BE2C (cell line): ENCODE data around the gene NUAK1.

Experiments
- DNase-seq: peaks from one replicate; pipeline ENCODE4 v3.0.0-alpha.2; 2020
- H3K27me3 ChIP-seq: fragments of 250-450 bp; sonication (Bioruptor Pico); 2 replicates; pipeline ENCODE4 v1.5.1; 2020; ENCODE audit warnings: mild to moderate bottlenecking
- H3K36me3 ChIP-seq: fragments of 250-450 bp; sonication (Bioruptor Pico); 2 replicates; pipeline ENCODE4 v1.5.1; 2020; ENCODE audit warnings: mild to moderate bottlenecking
- H3K4me1 ChIP-seq: fragments of 250-450 bp; sonication (Bioruptor Pico); 2 replicates; pipeline ENCODE4 v1.5.1; 2020
- H3K4me3 ChIP-seq: 2 replicates; pipeline ENCODE4 v1.5.1; 2011; ENCODE audit warnings: low read depth, low read length
- H3K9me3 ChIP-seq: fragments of 250-450 bp; sonication (Bioruptor Pico); 2 replicates; pipeline ENCODE4 v1.5.1; 2020
- TF ChIP-seq, protein P1 (sequence below): IDR thresholded peaks from 2 replicates; pipeline ENCODE4 v1.5.1; 2012; ENCODE audit warnings: mild to moderate bottlenecking, low read depth, low read length

NUAK1 gene

GRCh38 chr12:106125351-106126095, 13.2 kb downstream of the NUAK1 start:
- H3K9me3 ChIP-seq, result no peaks in the 10 kb centered on the region
- no peaks in the 10 kb centered on the region; the same call in 1 of the 2 replicates for H3K27me3 ChIP-seq
- no peak overlapping the region for H3K4me3 ChIP-seq
- TF ChIP-seq, protein P1, sequence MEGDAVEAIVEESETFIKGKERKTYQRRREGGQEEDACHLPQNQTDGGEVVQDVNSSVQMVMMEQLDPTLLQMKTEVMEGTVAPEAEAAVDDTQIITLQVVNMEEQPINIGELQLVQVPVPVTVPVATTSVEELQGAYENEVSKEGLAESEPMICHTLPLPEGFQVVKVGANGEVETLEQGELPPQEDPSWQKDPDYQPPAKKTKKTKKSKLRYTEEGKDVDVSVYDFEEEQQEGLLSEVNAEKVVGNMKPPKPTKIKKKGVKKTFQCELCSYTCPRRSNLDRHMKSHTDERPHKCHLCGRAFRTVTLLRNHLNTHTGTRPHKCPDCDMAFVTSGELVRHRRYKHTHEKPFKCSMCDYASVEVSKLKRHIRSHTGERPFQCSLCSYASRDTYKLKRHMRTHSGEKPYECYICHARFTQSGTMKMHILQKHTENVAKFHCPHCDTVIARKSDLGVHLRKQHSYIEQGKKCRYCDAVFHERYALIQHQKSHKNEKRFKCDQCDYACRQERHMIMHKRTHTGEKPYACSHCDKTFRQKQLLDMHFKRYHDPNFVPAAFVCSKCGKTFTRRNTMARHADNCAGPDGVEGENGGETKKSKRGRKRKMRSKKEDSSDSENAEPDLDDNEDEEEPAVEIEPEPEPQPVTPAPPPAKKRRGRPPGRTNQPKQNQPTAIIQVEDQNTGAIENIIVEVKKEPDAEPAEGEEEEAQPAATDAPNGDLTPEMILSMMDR, result no peak
- no peaks in the 10 kb centered on the region for H3K4me1 ChIP-seq
- DNase-seq, result no peak
- no peaks in the 10 kb centered on the region for H3K36me3 ChIP-seq

DNA sequence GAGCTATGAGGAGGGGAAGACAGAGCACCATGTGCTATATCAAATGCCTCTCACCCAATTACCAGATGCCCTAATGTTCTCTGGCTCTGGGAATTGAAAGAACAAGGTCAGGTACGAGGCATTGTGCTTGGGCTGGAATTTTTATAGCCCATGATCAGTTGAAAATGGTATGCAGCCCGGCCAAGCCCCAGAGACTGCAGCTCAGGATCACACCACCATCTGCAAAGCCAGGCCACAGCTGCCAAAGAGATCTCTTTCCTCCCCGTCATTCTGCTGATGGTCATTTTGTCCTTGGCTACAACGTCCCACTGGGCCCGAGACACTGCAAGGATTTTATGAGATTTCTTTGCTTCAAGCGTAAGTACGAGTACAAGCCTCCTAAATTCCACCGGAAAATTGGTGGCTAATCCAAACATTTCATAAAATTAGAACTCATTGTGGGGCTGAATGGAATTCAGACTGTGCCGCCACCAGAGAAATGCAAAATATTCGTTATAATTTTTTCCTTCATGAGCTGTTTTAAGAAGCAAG, 15.1 kb downstream of the NUAK1 start:
- TF ChIP-seq, protein P1, result no peak
- no peaks in the 10 kb centered on the region for H3K36me3 ChIP-seq
- no peak for DNase-seq
- no peaks in the 10 kb centered on the region for H3K4me1 ChIP-seq
- H3K27me3 ChIP-seq, result no peaks in the 10 kb centered on the region; the same call in 1 of the 2 replicates
- no peak overlapping the region for H3K4me3 ChIP-seq
- no peaks in the 10 kb centered on the region for H3K9me3 ChIP-seq

GRCh38 chr12:106123110-106123509, 15.6 kb downstream of the NUAK1 start:
- H3K27me3 ChIP-seq, result no peaks in the 10 kb centered on the region; the same call in none of the 2 replicates
- H3K9me3 ChIP-seq, result no peaks in the 10 kb centered on the region
- DNase-seq, result no peak
- no peaks in the 10 kb centered on the region for H3K4me1 ChIP-seq
- TF ChIP-seq, protein P1, result no peak
- no peaks in the 10 kb centered on the region for H3K36me3 ChIP-seq
- no peak overlapping the region for H3K4me3 ChIP-seq

GRCh38 chr12:106122004-106122403, 16.8 kb downstream of the NUAK1 start:
- no peak overlapping the region for H3K4me3 ChIP-seq
- H3K36me3 ChIP-seq, result no peaks in the 10 kb centered on the region
- TF ChIP-seq, protein P1, result no peak
- H3K4me1 ChIP-seq, result no peaks in the 10 kb centered on the region
- no peaks in the 10 kb centered on the region for H3K9me3 ChIP-seq
- DNase-seq, result no peak
- no peaks in the 10 kb centered on the region; the same call in none of the 2 replicates for H3K27me3 ChIP-seq

- Histone ChIP-seq H3K4me3 (no peak overlapping the region), H3K4me1 (no peaks in the 10 kb centered on the region), H3K27me3 (no peaks in the 10 kb centered on the region; the same call in none of the 2 replicates), H3K36me3 (no peaks in the 10 kb centered on the region), H3K9me3 (no peaks in the 10 kb centered on the region)
- TF ChIP-seq, protein P1, result no peak
- no peak for DNase-seq
These were observed 18.1 kb downstream of the NUAK1 start for GRCh38 chr12:106120519-106121105.

DNA sequence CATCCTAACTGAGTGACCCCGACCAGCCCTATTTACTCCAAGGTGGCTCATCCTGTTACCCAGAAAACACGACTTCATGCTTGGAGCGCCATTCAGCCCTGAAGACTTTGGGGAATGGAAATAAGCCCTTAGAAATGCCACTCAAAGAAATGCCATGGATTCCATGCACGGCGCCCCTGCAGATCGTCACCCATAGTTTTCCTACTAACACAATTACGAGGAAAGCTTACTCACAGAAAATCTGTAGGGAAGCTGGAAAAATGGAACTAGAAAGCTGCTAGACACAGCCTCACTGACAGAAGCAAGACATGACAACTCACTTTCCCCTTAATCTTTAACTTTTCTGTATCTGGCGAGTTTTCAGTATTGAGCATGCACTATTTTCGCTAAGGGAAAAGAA, 19.5 kb downstream of the NUAK1 start:
- no peaks in the 10 kb centered on the region for H3K9me3 ChIP-seq
- H3K4me1 ChIP-seq, result no peaks in the 10 kb centered on the region
- no peak overlapping the region for H3K4me3 ChIP-seq
- TF ChIP-seq, protein P1, result no peak
- H3K36me3 ChIP-seq, result no peaks in the 10 kb centered on the region
- no peaks in the 10 kb centered on the region; the same call in none of the 2 replicates for H3K27me3 ChIP-seq
- no peak for DNase-seq
